GM18502 (cell line): ENCODE measurements around the gene PPP1R12B.
"Not testable (repeated sequence)": the region's sequence is repeated elsewhere in the genome, so short reads cannot be mapped to it uniquely, and the experiment has no call there.

Experiments
- ATAC-seq: cut with Tn5 transposase; IDR thresholded peaks from one replicate; pipeline ENCODE4 v1.9.1; 2021; ENCODE audit warnings: mild to moderate bottlenecking; ENCODE audit not compliant: unreplicated experiment, poor library complexity

PPP1R12B gene

GRCh38 chr1:202590975-202591411 is 242.5 kb downstream of the PPP1R12B start:
- no peak for ATAC-seq

GRCh38 chr1:202591515-202591914 is 243.0 kb downstream of the PPP1R12B start:
- no peak for ATAC-seq

GRCh38 chr1:202592146-202592545 is 243.6 kb downstream of the PPP1R12B start:
- ATAC-seq, result no peak

- no peak for ATAC-seq
Measured at GRCh38 chr1:202593845-202594244, 245.3 kb downstream of the PPP1R12B start.

- no peak for ATAC-seq
Measured at GRCh38 chr1:202596638-202597037, 248.1 kb downstream of the PPP1R12B start.

GRCh38 chr1:202597090-202597761 is 248.7 kb downstream of the PPP1R12B start:
- ATAC-seq, result no peak

GRCh38 chr1:202599669-202600431 is 251.4 kb downstream of the PPP1R12B start:
- peak; percentile 56 for ATAC-seq

GRCh38 chr1:202600432-202601041 is 252.0 kb downstream of the PPP1R12B start:
- ATAC-seq, result no peak

GRCh38 chr1:202603435-202603834 is 254.9 kb downstream of the PPP1R12B start:
- no peak for ATAC-seq

- ATAC-seq, result no peak
Measured at GRCh38 chr1:202605515-202605914, 257.0 kb downstream of the PPP1R12B start.

GRCh38 chr1:202612036-202612435 is 263.5 kb downstream of the PPP1R12B start:
- ATAC-seq, result not testable (repeated sequence)

- no peak for ATAC-seq
Measured at GRCh38 chr1:202613571-202613970, 265.1 kb downstream of the PPP1R12B start.

- ATAC-seq, result not testable (repeated sequence)
Measured at GRCh38 chr1:202614363-202615207, 266.1 kb downstream of the PPP1R12B start.

GRCh38 chr1:202615208-202615500 is 266.7 kb downstream of the PPP1R12B start:
- not testable (repeated sequence) for ATAC-seq

- ATAC-seq, result peak; percentile 70
Measured at GRCh38 chr1:202615501-202616354, 267.2 kb downstream of the PPP1R12B start.

- peak; percentile 41 for ATAC-seq
Measured at GRCh38 chr1:202616355-202616915, 267.9 kb downstream of the PPP1R12B start.

GRCh38 chr1:202619012-202619411 is 270.5 kb downstream of the PPP1R12B start:
- not testable (repeated sequence) for ATAC-seq

- ATAC-seq, result no peak
Measured at GRCh38 chr1:202619505-202619904, 271.0 kb downstream of the PPP1R12B start.

- not testable (repeated sequence) for ATAC-seq
Measured at GRCh38 chr1:202620036-202620435, 271.5 kb downstream of the PPP1R12B start.
